DND-41 (cell line): ENCODE data around the gene MAML3.

ENCODE experiments used
- ATAC-seq: fragments of 200-7000 bp; cut with Tn5 transposase; 3 replicates; pipeline ENCODE4 v1.9.1; 2021; ENCODE audit warnings: low read depth; ENCODE audit not compliant: insufficient read depth
- DNase-seq: peaks from one replicate; pipeline ENCODE4 v3.0.0-alpha.2; 2020
- H2AFZ ChIP-seq: 2 replicates; pipeline ENCODE4 v1.6.0; 2012; ENCODE audit warnings: low read depth, low read length
- H3K27ac ChIP-seq: 2 replicates; pipeline ENCODE4 v1.5.1; 2012; ENCODE audit warnings: low read length, inconsistent platforms
- H3K27me3 ChIP-seq: fragments of 200-600 bp; sonication (generic); 2 replicates; pipeline ENCODE4 v1.6.0; 2012; ENCODE audit warnings: low read length, mild to moderate bottlenecking, inconsistent platforms; ENCODE audit not compliant: insufficient read depth, poor library complexity
- H3K36me3 ChIP-seq: 2 replicates; pipeline ENCODE4 v1.5.1; 2012; ENCODE audit warnings: low read length, inconsistent platforms; ENCODE audit not compliant: insufficient read depth
- H3K4me1 ChIP-seq: 2 replicates; pipeline ENCODE4 v1.5.1; 2012; ENCODE audit warnings: mild to moderate bottlenecking, low read length; ENCODE audit not compliant: insufficient read depth
- H3K4me2 ChIP-seq: 2 replicates; pipeline ENCODE4 v1.6.0; 2012; ENCODE audit warnings: mild to moderate bottlenecking, moderate library complexity, low read length, inconsistent platforms; ENCODE audit not compliant: insufficient read depth
- H3K4me3 ChIP-seq, 2 experiments: fragments of 200-600 bp in 1 of 2; shearing (Covaris generic) in 1 of 2; 2 replicates each; pipeline ENCODE4 v1.5.1; 2012 to 2016; ENCODE audit warnings: inconsistent platforms in 2 of 2, low read length in 2 of 2, mild to moderate bottlenecking in 2 of 2, low read depth in 1 of 2, moderate library complexity in 1 of 2
- H3K79me2 ChIP-seq: 2 replicates; pipeline ENCODE4 v1.6.0; 2012; ENCODE audit warnings: low read length, inconsistent platforms; ENCODE audit not compliant: insufficient read depth
- H3K9ac ChIP-seq: 2 replicates; pipeline ENCODE4 v1.6.0; 2012; ENCODE audit warnings: low read depth, mild to moderate bottlenecking, inconsistent platforms, low read length, moderate library complexity
- H3K9me3 ChIP-seq: 2 replicates; pipeline ENCODE4 v1.5.1; 2012; ENCODE audit warnings: low read length, moderate library complexity, mild to moderate bottlenecking, inconsistent platforms; ENCODE audit not compliant: insufficient read depth, severe bottlenecking
- H4K20me1 ChIP-seq: 2 replicates; pipeline ENCODE4 v1.6.0; 2012; ENCODE audit warnings: low read length; ENCODE audit not compliant: insufficient read depth
- EZH2 ChIP-seq: IDR thresholded peaks from 3 replicates; pipeline ENCODE4 v1.6.1; 2012; ENCODE audit warnings: borderline replicate concordance, low read depth, mild to moderate bottlenecking, moderate library complexity, low read length, inconsistent platforms; ENCODE audit not compliant: severe bottlenecking
- TF ChIP-seq, protein P1 (sequence below): IDR thresholded peaks from 2 replicates; pipeline ENCODE4 v1.5.1; 2012; ENCODE audit warnings: borderline replicate concordance, low read length, moderate library complexity, mild to moderate bottlenecking; ENCODE audit not compliant: poor library complexity, severe bottlenecking; ENCODE audit errors: extremely low read depth

The MAML3 gene

DNA sequence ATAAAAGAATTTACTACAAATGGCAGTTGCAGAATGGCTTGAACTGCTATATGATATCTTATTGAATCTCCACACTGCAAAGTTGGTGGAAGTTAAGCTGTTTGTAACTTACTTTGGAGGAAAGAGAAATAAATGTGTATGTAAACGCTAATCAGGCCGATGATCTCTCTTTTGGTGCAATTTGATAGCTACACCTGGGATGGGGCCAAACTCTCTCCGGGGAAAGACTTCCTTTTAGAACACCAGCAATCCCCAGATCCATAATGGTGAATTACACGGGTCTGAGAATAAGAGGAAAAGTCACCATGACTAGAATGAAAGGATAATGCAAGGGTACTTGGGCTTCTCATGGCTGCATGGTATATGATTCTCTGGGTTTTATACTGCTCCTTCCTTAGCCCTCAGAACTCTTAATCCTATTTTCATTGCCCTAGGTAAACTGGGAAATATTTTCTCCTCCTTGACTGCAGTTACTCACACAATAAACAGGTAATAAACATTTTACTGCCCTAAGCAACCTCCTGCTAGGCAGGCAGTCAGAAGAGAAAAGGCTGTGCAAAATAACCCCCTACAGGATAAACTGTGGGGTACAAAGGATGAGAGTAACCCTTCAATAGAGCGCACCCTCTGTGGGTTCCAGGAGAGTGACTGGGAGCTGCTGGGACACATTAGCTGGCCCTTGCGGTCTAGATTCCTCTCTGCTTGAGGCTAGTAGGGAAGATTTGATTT lies 379.1 kb downstream of the MAML3 start:
- no peak overlapping the region for H3K27ac ChIP-seq
- H4K20me1 ChIP-seq, result no peaks in the 10 kb centered on the region
- TF ChIP-seq, protein P1, sequence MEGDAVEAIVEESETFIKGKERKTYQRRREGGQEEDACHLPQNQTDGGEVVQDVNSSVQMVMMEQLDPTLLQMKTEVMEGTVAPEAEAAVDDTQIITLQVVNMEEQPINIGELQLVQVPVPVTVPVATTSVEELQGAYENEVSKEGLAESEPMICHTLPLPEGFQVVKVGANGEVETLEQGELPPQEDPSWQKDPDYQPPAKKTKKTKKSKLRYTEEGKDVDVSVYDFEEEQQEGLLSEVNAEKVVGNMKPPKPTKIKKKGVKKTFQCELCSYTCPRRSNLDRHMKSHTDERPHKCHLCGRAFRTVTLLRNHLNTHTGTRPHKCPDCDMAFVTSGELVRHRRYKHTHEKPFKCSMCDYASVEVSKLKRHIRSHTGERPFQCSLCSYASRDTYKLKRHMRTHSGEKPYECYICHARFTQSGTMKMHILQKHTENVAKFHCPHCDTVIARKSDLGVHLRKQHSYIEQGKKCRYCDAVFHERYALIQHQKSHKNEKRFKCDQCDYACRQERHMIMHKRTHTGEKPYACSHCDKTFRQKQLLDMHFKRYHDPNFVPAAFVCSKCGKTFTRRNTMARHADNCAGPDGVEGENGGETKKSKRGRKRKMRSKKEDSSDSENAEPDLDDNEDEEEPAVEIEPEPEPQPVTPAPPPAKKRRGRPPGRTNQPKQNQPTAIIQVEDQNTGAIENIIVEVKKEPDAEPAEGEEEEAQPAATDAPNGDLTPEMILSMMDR, result no peak
- no peak for TF ChIP-seq EZH2
- no peak overlapping the region for H2AFZ ChIP-seq
- H3K4me2 ChIP-seq, result no peak overlapping the region
- no peaks in the 10 kb centered on the region for H3K36me3 ChIP-seq
- no peaks in the 10 kb centered on the region for H3K27me3 ChIP-seq
- no peak overlapping the region for H3K9ac ChIP-seq
- H3K4me3 ChIP-seq, result no peak overlapping the region
- ATAC-seq, result no peak
- H3K4me1 ChIP-seq, result no peaks in the 10 kb centered on the region
- H3K9me3 ChIP-seq, result no peaks in the 10 kb centered on the region
- DNase-seq, result no peak
- no peaks in the 10 kb centered on the region for H3K79me2 ChIP-seq

DNA sequence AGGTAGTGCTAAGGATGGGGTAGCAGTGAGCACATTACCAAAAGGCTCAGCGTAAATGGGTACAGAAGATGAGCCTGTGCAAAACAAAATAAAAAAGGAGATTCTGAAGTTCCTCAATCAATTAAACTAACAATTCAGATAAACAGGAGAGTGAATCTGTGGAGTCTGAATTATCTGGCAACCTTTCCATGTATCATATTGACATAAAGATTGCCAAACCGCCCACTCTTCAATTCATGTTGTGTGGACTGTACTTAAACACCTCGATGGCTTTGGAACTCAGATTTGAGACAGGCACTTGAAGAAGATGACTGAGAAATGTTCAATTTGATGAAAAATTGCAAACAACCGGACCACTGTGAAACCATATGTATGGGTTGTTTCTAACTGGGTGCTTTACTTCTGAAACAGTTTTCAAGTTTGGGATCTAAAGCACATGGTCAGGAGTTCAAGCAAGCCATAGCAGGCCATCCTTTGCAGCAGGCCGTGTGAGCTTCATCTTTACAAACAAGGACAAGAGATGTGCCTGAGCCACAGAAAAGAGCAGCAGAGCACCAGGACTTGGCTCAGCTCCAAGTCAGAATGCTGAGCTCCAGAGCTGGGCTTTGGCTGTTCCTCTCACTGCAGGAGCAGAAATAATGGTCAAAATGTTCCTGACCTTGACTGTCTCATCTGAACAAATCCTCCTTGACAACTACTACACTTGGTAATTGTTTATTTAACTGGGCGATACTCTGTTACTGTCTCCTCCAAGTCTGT lies 380.2 kb downstream of the MAML3 start:
- Histone ChIP-seq H3K36me3 (no peaks in the 10 kb centered on the region), H3K4me1 (no peaks in the 10 kb centered on the region), H3K4me2 (no peak overlapping the region), H3K9ac (no peak overlapping the region), H3K79me2 (no peaks in the 10 kb centered on the region), H3K27me3 (no peaks in the 10 kb centered on the region), H3K4me3 (no peak overlapping the region), H3K27ac (no peak overlapping the region), H4K20me1 (no peaks in the 10 kb centered on the region), H3K9me3 (no peaks in the 10 kb centered on the region), H2AFZ (no peak overlapping the region)
- ATAC-seq (no peak), DNase-seq (no peak)
- no peak for TF ChIP-seq EZH2
- TF ChIP-seq, protein P1, result no peak

DNA sequence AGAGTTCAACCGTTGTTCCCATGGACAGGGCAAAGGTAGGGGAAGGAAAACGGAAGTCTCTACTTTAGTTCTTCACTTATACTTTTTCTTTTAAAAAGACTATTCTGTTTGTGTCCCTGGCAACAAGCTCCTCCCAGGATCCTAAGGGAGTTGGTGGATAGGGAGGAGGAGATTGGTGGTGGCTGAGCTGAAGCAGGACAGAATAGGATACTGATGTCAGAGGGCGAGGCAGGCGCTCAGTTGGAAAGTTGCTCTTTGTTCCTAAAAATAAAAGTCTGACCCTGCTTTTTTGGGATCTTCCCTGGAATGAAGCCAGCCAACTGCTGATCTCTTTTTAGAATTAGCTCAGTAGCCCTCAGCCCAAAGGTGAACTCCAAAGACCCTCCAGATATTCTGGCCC lies 383.6 kb downstream of the MAML3 start:
- H3K9me3 ChIP-seq, result no peaks in the 10 kb centered on the region
- no peaks in the 10 kb centered on the region for H3K4me1 ChIP-seq
- no peak overlapping the region for H3K27ac ChIP-seq
- H2AFZ ChIP-seq, result no peak overlapping the region
- no peak for DNase-seq
- no peak overlapping the region for H3K9ac ChIP-seq
- no peaks in the 10 kb centered on the region for H4K20me1 ChIP-seq
- no peak for ATAC-seq
- no peak for TF ChIP-seq EZH2
- TF ChIP-seq, protein P1, result no peak
- H3K36me3 ChIP-seq, result no peaks in the 10 kb centered on the region
- no peaks in the 10 kb centered on the region for H3K79me2 ChIP-seq
- H3K27me3 ChIP-seq, result no peaks in the 10 kb centered on the region
- H3K4me2 ChIP-seq, result no peak overlapping the region
- H3K4me3 ChIP-seq, result no peak overlapping the region
